ENCODE measurements around the gene MED15.
"Not testable (repeated sequence)": the region's sequence is repeated elsewhere in the genome, so short reads cannot be mapped to it uniquely, and the experiment has no call there.

MED15 gene

GRCh38 chr22:20532256-20532993 lies 25.0 kb downstream of the MED15 start:
- no peak for DNase-seq

GRCh38 chr22:20533095-20533878 lies 25.9 kb downstream of the MED15 start:
- DNase-seq, result no peak

GRCh38 chr22:20533879-20534265 lies 26.5 kb downstream of the MED15 start:
- no peak for DNase-seq

- peak; percentile 83 for DNase-seq
Observed at GRCh38 chr22:20536590-20537324, 29.3 kb downstream of the MED15 start.

GRCh38 chr22:20537325-20537756 lies 29.9 kb downstream of the MED15 start:
- no peak for DNase-seq

GRCh38 chr22:20537983-20538382 lies 30.6 kb downstream of the MED15 start:
- DNase-seq, result no peak

GRCh38 chr22:20538875-20539274 lies 31.5 kb downstream of the MED15 start:
- not testable (repeated sequence) for DNase-seq

GRCh38 chr22:20542055-20542454 lies 34.6 kb downstream of the MED15 start:
- no peak for DNase-seq

- no peak for DNase-seq
Observed at GRCh38 chr22:20542736-20543135, 35.3 kb downstream of the MED15 start.

- DNase-seq, result not testable (repeated sequence)
Observed at GRCh38 chr22:20545318-20545634, 37.9 kb downstream of the MED15 start.

GRCh38 chr22:20545681-20546521 lies 38.5 kb downstream of the MED15 start:
- DNase-seq, result no peak

- DNase-seq, result no peak
Observed at GRCh38 chr22:20546541-20546950, 39.1 kb downstream of the MED15 start.

GRCh38 chr22:20547029-20547428 lies 39.6 kb downstream of the MED15 start:
- no peak for DNase-seq

- no peak for DNase-seq
Observed at GRCh38 chr22:20548806-20549205, 41.4 kb downstream of the MED15 start.

GRCh38 chr22:20549232-20549841 lies 41.9 kb downstream of the MED15 start:
- DNase-seq, result no peak

- DNase-seq, result no peak
Observed at GRCh38 chr22:20550057-20550817, 42.8 kb downstream of the MED15 start.

GRCh38 chr22:20550851-20551744 lies 43.7 kb downstream of the MED15 start:
- DNase-seq, result no peak

GRCh38 chr22:20551805-20552442 lies 44.5 kb downstream of the MED15 start:
- no peak for DNase-seq

GRCh38 chr22:20552443-20553401 lies 45.3 kb downstream of the MED15 start:
- DNase-seq, result no peak

Data from NCI-H2029 (cell line).